Natural killer cell (primary cell): ENCODE results near the gene SBK3. TPM values are rescaled to one million over a fixed set of nuclear protein-coding genes. Genes with fewer than 3 reads are reported as not detected.

Experiments used
- ATAC-seq, 3 donors: fragments of 150-1000 bp in 2 of 3; fragments of 200-7000 bp in 1 of 3; cut with Tn5 transposase; 1 replicate in 1 of 3; 2 replicates in 2 of 3; pipeline ENCODE4 v1.10.0; 2021; ENCODE audit warnings: mild to moderate bottlenecking in 2 of 3, moderate library complexity in 2 of 3
- DNase-seq, 2 donors: peaks; one replicate each; pipeline versions ENCODE4 v3.0.0 to v3.0.0-alpha.2; 2013 to 2021; ENCODE audit warnings: mixed read lengths in 1 of 2
- H3K27ac ChIP-seq: one replicate; pipeline ENCODE4 v1.5.1; 2013; ENCODE audit warnings: mild to moderate bottlenecking, low read length
- H3K27me3 ChIP-seq: one replicate; pipeline ENCODE4 v1.6.1; 2013; ENCODE audit warnings: low read length; ENCODE audit not compliant: control insufficient read depth, insufficient read depth
- H3K36me3 ChIP-seq: one replicate; pipeline ENCODE4 v1.6.1; 2013; ENCODE audit warnings: low read length; ENCODE audit not compliant: control insufficient read depth, insufficient read depth
- H3K4me1 ChIP-seq: one replicate; pipeline ENCODE4 v1.6.1; 2013; ENCODE audit warnings: low read length; ENCODE audit not compliant: control insufficient read depth, insufficient read depth
- H3K4me3 ChIP-seq: one replicate; pipeline ENCODE4 v1.5.1; 2013; ENCODE audit warnings: low read length
- H3K9me3 ChIP-seq: one replicate; pipeline ENCODE4 v1.6.1; 2013; ENCODE audit warnings: low read length; ENCODE audit not compliant: control insufficient read depth, insufficient read depth
- H3K27ac Mint-ChIP-seq, 2 donors: one replicate each; pipeline ENCODE4 v1.8.0; 2022; ENCODE audit warnings: mild to moderate bottlenecking in 2 of 2, mixed read lengths in 2 of 2, moderate library complexity in 1 of 2
- H3K27me3 Mint-ChIP-seq, 2 donors: one replicate each; pipeline ENCODE4 v1.8.0; 2022; ENCODE audit warnings: low read depth in 2 of 2, mixed read lengths in 2 of 2
- H3K36me3 Mint-ChIP-seq: one replicate; pipeline ENCODE4 v1.8.0; 2022; ENCODE audit warnings: mixed read lengths
- H3K4me1 Mint-ChIP-seq, 2 donors: one replicate each; pipeline ENCODE4 v1.8.0; 2022; ENCODE audit warnings: mixed read lengths in 2 of 2
- H3K4me3 Mint-ChIP-seq: one replicate; pipeline ENCODE4 v1.8.0; 2022; ENCODE audit warnings: mild to moderate bottlenecking, moderate library complexity, mixed read lengths
- H3K9me3 Mint-ChIP-seq, 2 donors: one replicate each; pipeline ENCODE4 v1.8.0; 2022; ENCODE audit warnings: mixed read lengths in 2 of 2
- WGBS: methylation state at CpG from one replicate; pipeline ENCODE4 v1.1.7; 2013; ENCODE audit warnings: missing lambda C conversion rate; ENCODE audit not compliant: insufficient coverage; 5-methylcytosine and 5-hydroxymethylcytosine counted together
- intact Hi-C: fragments of 100-400 bp; cut with micrococcal nuclease; formaldehyde crosslinking; loops from one replicate; pipeline ENCODE4 v1.14.2; 2022
- total RNA-seq, 4 donors: library from RNA; stranded (reverse); fragments of 120-200 nt in 1 of 4; gene quantifications; one replicate each; pipeline versions ENCODE4 v1.2.3 to v1.2.4, GENCODE V29; 2013 to 2022
- TF ChIP-seq, protein P1 (sequence below): fragments of 200-600 bp; IDR thresholded peaks from one replicate; pipeline ENCODE4 v1.8.0; 2022; ENCODE audit warnings: antibody characterized with exemption

Gene SBK3
- total RNA-seq, 3 donors from 2014 or later (not counting 1 experiment from before 2014, with no cell fraction given): not detected

- TF ChIP-seq, protein P1, sequence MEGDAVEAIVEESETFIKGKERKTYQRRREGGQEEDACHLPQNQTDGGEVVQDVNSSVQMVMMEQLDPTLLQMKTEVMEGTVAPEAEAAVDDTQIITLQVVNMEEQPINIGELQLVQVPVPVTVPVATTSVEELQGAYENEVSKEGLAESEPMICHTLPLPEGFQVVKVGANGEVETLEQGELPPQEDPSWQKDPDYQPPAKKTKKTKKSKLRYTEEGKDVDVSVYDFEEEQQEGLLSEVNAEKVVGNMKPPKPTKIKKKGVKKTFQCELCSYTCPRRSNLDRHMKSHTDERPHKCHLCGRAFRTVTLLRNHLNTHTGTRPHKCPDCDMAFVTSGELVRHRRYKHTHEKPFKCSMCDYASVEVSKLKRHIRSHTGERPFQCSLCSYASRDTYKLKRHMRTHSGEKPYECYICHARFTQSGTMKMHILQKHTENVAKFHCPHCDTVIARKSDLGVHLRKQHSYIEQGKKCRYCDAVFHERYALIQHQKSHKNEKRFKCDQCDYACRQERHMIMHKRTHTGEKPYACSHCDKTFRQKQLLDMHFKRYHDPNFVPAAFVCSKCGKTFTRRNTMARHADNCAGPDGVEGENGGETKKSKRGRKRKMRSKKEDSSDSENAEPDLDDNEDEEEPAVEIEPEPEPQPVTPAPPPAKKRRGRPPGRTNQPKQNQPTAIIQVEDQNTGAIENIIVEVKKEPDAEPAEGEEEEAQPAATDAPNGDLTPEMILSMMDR: no peak
- ATAC-seq (no peak), DNase-seq (no peak)
- H3K9me3 Mint-ChIP-seq: no peaks in the 10 kb centered on the region
- intact Hi-C loops: no loop called here
- Histone ChIP-seq H3K36me3 (no peaks in the 10 kb centered on the region), H3K9me3 (no peaks in the 10 kb centered on the region), H3K4me3 (no peak overlapping the region), H3K27ac (no peak overlapping the region), H3K4me1 (peaks cover 4% of the 10 kb centered on the region), H3K27me3 (no peaks in the 10 kb centered on the region)
- peaks cover 0 to 3% of the 10 kb centered on the region in 2 donors for H3K27me3 Mint-ChIP-seq
- H3K4me1 Mint-ChIP-seq: no peaks in the 10 kb centered on the region
- no peaks in the 10 kb centered on the region for H3K36me3 Mint-ChIP-seq
- WGBS: 83% methylated on average over 28 of the region's 29 CpGs
- H3K4me3 Mint-ChIP-seq: no peak overlapping the region
- no peak overlapping the region for H3K27ac Mint-ChIP-seq
Measured at GRCh38 chr19:55525289-55526101, 19.8 kb downstream of the SBK3 start.

DNA sequence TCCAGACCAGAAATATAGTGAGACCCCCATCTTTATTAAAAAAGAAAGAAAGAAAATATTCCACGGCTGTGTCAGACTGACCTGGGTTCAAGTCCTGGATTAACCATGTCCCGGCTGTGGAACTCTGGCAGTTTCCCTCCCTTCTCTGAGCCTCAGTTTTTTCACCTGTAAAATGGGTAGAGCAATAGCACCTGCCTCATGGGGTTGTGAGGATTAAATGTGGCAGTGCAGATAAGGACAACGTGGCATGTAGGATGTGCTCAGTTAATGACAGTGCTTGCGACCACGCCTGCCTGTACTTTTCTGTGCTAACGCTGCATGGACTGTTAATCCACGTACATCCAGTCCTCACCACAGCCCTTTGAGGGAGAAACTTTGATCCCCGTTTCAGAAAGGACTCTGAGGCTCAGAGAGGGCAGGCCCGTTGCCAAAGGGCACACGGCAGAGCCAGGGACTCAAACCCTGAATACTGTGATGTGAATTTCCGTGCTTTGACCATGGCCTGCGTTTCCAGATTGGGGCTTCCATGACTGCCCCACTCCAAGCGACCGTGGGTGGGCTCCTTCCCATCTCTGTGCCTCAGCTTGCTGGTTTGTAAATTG is 24.6 kb downstream of the SBK3 start:
- TF ChIP-seq, protein P1: no peak
- Histone ChIP-seq H3K4me3 (no peak overlapping the region), H3K4me1 (peaks cover 10% of the 10 kb centered on the region), H3K36me3 (no peaks in the 10 kb centered on the region), H3K9me3 (no peaks in the 10 kb centered on the region), H3K27me3 (no peaks in the 10 kb centered on the region), H3K27ac (no peak overlapping the region)
- Mint-ChIP-seq H3K27ac (no peak overlapping the region), H3K27me3 (peaks cover 0 to 3% of the 10 kb centered on the region in 2 donors), H3K9me3 (no peaks in the 10 kb centered on the region), H3K4me1 (peaks cover 0 to 8% of the 10 kb centered on the region in 2 donors), H3K4me3 (no peak overlapping the region), H3K36me3 (no peaks in the 10 kb centered on the region)
- intact Hi-C loops: no loop called here
- WGBS: 82% methylated on average over 14 of the region's 14 CpGs
- no peak for DNase-seq
- no peak for ATAC-seq

DNA sequence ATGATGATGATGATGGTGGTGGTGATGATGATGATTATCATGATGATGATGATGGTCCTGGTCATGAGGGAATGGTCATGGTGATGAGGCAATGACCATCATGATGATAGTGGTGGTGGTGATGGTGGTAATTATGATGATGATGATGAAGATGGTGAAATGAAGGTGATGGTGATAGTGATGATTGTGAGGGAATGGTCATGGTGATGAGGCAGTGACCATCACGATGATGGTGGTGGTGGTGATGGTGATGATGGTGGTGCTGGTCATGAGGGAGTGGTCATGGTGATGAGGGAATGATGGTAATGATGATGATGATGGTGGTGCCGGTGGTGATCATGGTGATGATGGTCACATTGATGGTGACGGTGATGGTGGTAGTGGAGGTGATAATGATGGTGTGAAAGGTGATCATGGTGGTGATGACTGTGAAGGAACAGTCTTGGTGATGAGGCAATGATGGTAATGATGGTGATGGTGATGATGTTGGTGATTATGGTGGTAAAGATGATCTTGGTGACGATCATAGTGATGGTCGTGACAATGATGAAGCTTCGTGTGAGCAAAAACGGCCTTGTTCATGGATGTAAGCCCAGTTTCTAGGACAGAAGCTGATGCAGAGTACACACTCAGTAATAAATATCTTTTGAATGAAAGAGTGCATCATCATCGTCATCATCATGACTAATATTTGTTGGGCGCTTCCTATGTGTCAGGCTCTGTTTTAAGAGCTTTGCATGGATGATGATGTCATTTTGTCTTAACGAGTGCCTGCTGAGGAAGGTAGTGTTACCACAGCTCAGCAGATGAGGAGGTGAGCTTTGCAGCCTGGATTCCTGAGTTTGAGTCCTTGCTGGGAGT is 25.7 kb downstream of the SBK3 start:
- TF ChIP-seq, protein P1: no peak
- H3K4me3 ChIP-seq: no peak overlapping the region
- H3K27ac Mint-ChIP-seq: no peak overlapping the region
- no peak overlapping the region for H3K4me3 Mint-ChIP-seq
- H3K36me3 ChIP-seq: no peaks in the 10 kb centered on the region
- H3K9me3 Mint-ChIP-seq: no peaks in the 10 kb centered on the region
- DNase-seq (no peak), ATAC-seq (no peak)
- 93% methylated on average over 10 of the region's 10 CpGs for WGBS
- intact Hi-C loops: no loop called here
- peaks cover 0 to 3% of the 10 kb centered on the region in 2 donors for H3K27me3 Mint-ChIP-seq
- no peak overlapping the region for H3K27ac ChIP-seq
- H3K4me1 Mint-ChIP-seq: peaks cover 0 to 8% of the 10 kb centered on the region in 2 donors
- H3K9me3 ChIP-seq: no peaks in the 10 kb centered on the region
- no peaks in the 10 kb centered on the region for H3K36me3 Mint-ChIP-seq
- H3K27me3 ChIP-seq: no peaks in the 10 kb centered on the region
- H3K4me1 ChIP-seq: peaks cover 10% of the 10 kb centered on the region
